ENCODE measurements around the gene PTGES3L. TPM values are rescaled to one million over a fixed set of nuclear protein-coding genes. Genes with fewer than 3 reads are reported as not detected.
"Not testable (repeated sequence)": the region's sequence is repeated elsewhere in the genome, so short reads cannot be mapped to it uniquely, and the experiment has no call there.

The PTGES3L gene
- polyA plus RNA-seq, 1 experiment, result 1.9 TPM

- POLR2A ChIA-PET, result no interaction called here
- Histone ChIP-seq H3K4me3 (ENCODE audit: low read depth, low read length) (no peak overlapping the region), H3K9me3 (ENCODE audit: control insufficient read depth, insufficient read depth, low read length) (no peaks in the 10 kb centered on the region), H3K27ac (ENCODE audit: low read depth, low read length) (no peak overlapping the region), H3K27me3 (ENCODE audit: control insufficient read depth, insufficient read depth, low read length) (peaks cover 21% of the 10 kb centered on the region)
- no peak for DNase-seq (ENCODE audit: low read depth, low spot score)
- CTCF ChIA-PET, result interaction anchor here (3.0 kb wide), 1 partner anchor 8 kb away, joined by 10 read pairs; no protein-coding TSS in a partner anchor
- TF ChIP-seq CTCF (IDR thresholded peaks at IDR 0.05; ENCODE audit: low read depth, low read length), result no peak
These were observed 59.0 kb downstream of the PTGES3L start for GRCh38 chr17:42920922-42921321.

GRCh38 chr17:42920106-42920900 is 59.6 kb downstream of the PTGES3L start:
- ChIA-PET CTCF (interaction anchor here (3.0 kb wide), 1 partner anchor 8 kb away, joined by 10 read pairs; no protein-coding TSS in a partner anchor), POLR2A (no interaction called here)

GRCh38 chr17:42919522-42920077 is 60.3 kb downstream of the PTGES3L start:
- not testable (repeated sequence) for H3K4me3 ChIP-seq (ENCODE audit: low read depth, low read length); H3K27ac ChIP-seq (ENCODE audit: low read depth, low read length); DNase-seq (ENCODE audit: low read depth, low spot score); H3K9me3 ChIP-seq (ENCODE audit: control insufficient read depth, insufficient read depth, low read length)
- H3K27me3 ChIP-seq (ENCODE audit: control insufficient read depth, insufficient read depth, low read length), result peaks cover 21% of the 10 kb centered on the region
- ChIA-PET POLR2A (interaction anchor here (0.7 kb wide), 1 partner anchor 79 kb away, joined by 3 read pairs; no protein-coding TSS in a partner anchor), CTCF (interaction anchor here (0.6 to 3.0 kb wide), 2 partner anchors 9 to 71 kb away, joined by 3 to 10 read pairs; no protein-coding TSS in a partner anchor)

More at GRCh38 chr17:42920106-42920900, 59.6 kb downstream of the PTGES3L start:
- no peak for TF ChIP-seq CTCF (IDR thresholded peaks at IDR 0.05; ENCODE audit: low read depth, low read length)
- Histone ChIP-seq H3K27me3 (ENCODE audit: control insufficient read depth, insufficient read depth, low read length) (peaks cover 21% of the 10 kb centered on the region), H3K4me3 (ENCODE audit: low read depth, low read length) (no peak overlapping the region), H3K27ac (ENCODE audit: low read depth, low read length) (no peak overlapping the region), H3K9me3 (ENCODE audit: control insufficient read depth, insufficient read depth, low read length) (no peaks in the 10 kb centered on the region)
- no peak for DNase-seq (ENCODE audit: low read depth, low spot score)

GRCh38 chr17:42918902-42919521 is 60.9 kb downstream of the PTGES3L start:
- POLR2A ChIA-PET, result interaction anchor here (0.6 to 0.7 kb wide), 3 partner anchors 31 to 1177 kb away, joined by 3 to 7 read pairs (median 5); no protein-coding TSS in a partner anchor
- no peak overlapping the region for H3K27ac ChIP-seq (ENCODE audit: low read depth, low read length)

More at GRCh38 chr17:42918902-42919521, 60.9 kb downstream of the PTGES3L start:
- no peaks in the 10 kb centered on the region for H3K9me3 ChIP-seq (ENCODE audit: control insufficient read depth, insufficient read depth, low read length)
- no peak overlapping the region for H3K4me3 ChIP-seq (ENCODE audit: low read depth, low read length)
- no peak for DNase-seq (ENCODE audit: low read depth, low spot score)
- no peak for TF ChIP-seq CTCF (IDR thresholded peaks at IDR 0.05; ENCODE audit: low read depth, low read length)
- CTCF ChIA-PET, result interaction anchor here (0.6 to 3.0 kb wide), 2 partner anchors 10 to 70 kb away, joined by 3 to 10 read pairs; no protein-coding TSS in a partner anchor
- H3K27me3 ChIP-seq (ENCODE audit: control insufficient read depth, insufficient read depth, low read length), result peaks cover 21% of the 10 kb centered on the region

Small RNAs within 50 kb of the gene (small RNA-seq; reads per million reads assigned to genes)
- gene AARSD1 (ENCODE audit: insufficient read length, low read depth), result not detected
- gene RF00561 (ENCODE audit: insufficient read length, low read depth), result not detected

Other genes starting within 250 kb of the PTGES3L start
- gene EZH1, start 235.0 kb downstream of the PTGES3L start, polyA plus RNA-seq (2011; rRNA removed), result 18.8 and 26.3 TPM in 2 replicates
- gene RAMP2, start 218.9 kb downstream of the PTGES3L start, polyA plus RNA-seq (2011; rRNA removed), result 1.4 and 1.7 TPM in 2 replicates
- gene VPS25, start 206.6 kb downstream of the PTGES3L start, polyA plus RNA-seq (2011; rRNA removed), result 94.0 and 107 TPM in 2 replicates
- 2.3 and 2.7 TPM in 2 replicates for gene WNK4, start 199.5 kb downstream of the PTGES3L start, polyA plus RNA-seq (2011; rRNA removed)
- 86.7 and 96.3 TPM in 2 replicates for gene COA3, start 181.4 kb downstream of the PTGES3L start, polyA plus RNA-seq (2011; rRNA removed)
- gene CNTD1, start 181.2 kb downstream of the PTGES3L start, polyA plus RNA-seq (2011; rRNA removed), result 0.09 and 0.14 TPM in 2 replicates
- 106 and 107 TPM in 2 replicates for gene BECN1, start 155.8 kb downstream of the PTGES3L start, polyA plus RNA-seq (2011; rRNA removed)
- 111 and 129 TPM in 2 replicates for gene PSME3, start 146.7 kb downstream of the PTGES3L start, polyA plus RNA-seq (2011; rRNA removed)
- 0.16 and 0.33 TPM in 2 replicates for gene AOC2, start 135.5 kb downstream of the PTGES3L start, polyA plus RNA-seq (2011; rRNA removed)
- gene AOC3, start 128.9 kb downstream of the PTGES3L start, polyA plus RNA-seq (2011; rRNA removed), result 0.10 and 0.12 TPM in 2 replicates
- gene G6PC1, start 79.3 kb downstream of the PTGES3L start, polyA plus RNA-seq (2011; rRNA removed), result not detected in 2 replicates
- 39.7 and 39.8 TPM in 2 replicates for gene AARSD1, start 15.6 kb downstream of the PTGES3L start, polyA plus RNA-seq (2011; rRNA removed)
- gene RUNDC1, start 485 bp upstream of the PTGES3L start, polyA plus RNA-seq (2011; rRNA removed), result 8.7 and 9.4 TPM in 2 replicates
- 4,202 and 4,485 TPM in 2 replicates for gene RPL27, start 18.3 kb upstream of the PTGES3L start, polyA plus RNA-seq (2011; rRNA removed)
- 24.1 and 25.7 TPM in 2 replicates for gene IFI35, start 26.7 kb upstream of the PTGES3L start, polyA plus RNA-seq (2011; rRNA removed)
- 228 and 236 TPM in 2 replicates for gene VAT1, start 42.3 kb upstream of the PTGES3L start, polyA plus RNA-seq (2011; rRNA removed)
- 1.7 and 2.1 TPM in 2 replicates for gene RND2, start 45.2 kb upstream of the PTGES3L start, polyA plus RNA-seq (2011; rRNA removed)
- gene BRCA1, start 145.3 kb upstream of the PTGES3L start, polyA plus RNA-seq (2011; rRNA removed), result 5.1 and 8.1 TPM in 2 replicates
- gene NBR1, start 191.1 kb upstream of the PTGES3L start, polyA plus RNA-seq (2011; rRNA removed), result 103 and 107 TPM in 2 replicates
- gene TMEM106A, start 231.8 kb upstream of the PTGES3L start, polyA plus RNA-seq (2011; rRNA removed), result 4.5 and 5.1 TPM in 2 replicates
- gene CCDC200, start 248.5 kb upstream of the PTGES3L start, polyA plus RNA-seq (2011; rRNA removed), result not detected in 2 replicates

Data from AG04450 (cell line).